RPMI7951 (cell line): ENCODE measurements around the gene SDC3. TPM values are rescaled to one million over a fixed set of nuclear protein-coding genes. Genes with fewer than 3 reads are reported as not detected.

Experiments
- total RNA-seq: library from RNA; depleted of rRNA; stranded (reverse); fragments of >200 nt; shearing (Covaris generic); gene quantifications from 2 replicates; pipeline ENCODE4 v1.2.3, GENCODE V29; 2014; rRNA removed

SDC3 gene
- total RNA-seq, 1 experiment from 2014 or later = 27.3 TPM

Other genes starting within 250 kb of the SDC3 start
- 0.20 and 0.48 TPM in 2 replicates for gene MATN1, start 185.2 kb downstream of the SDC3 start, total RNA-seq
- 70.7 and 82.5 TPM in 2 replicates for gene LAPTM5, start 151.0 kb downstream of the SDC3 start, total RNA-seq
- gene PUM1, start 157.0 kb upstream of the SDC3 start, total RNA-seq = 37.9 and 47.8 TPM in 2 replicates